LNCAP (cell line): Measurements from ENCODE around the gene ZNF274.

Experiments used
- CTCF ChIP-seq: fragments of 450-650 bp; IDR thresholded peaks from 2 replicates; pipeline ENCODE4 v1.5.1; 2017; ENCODE audit warnings: mild to moderate bottlenecking

The ZNF274 gene

GRCh38 chr19:58157045-58157728, 25.7 kb upstream of the ZNF274 start:
- TF ChIP-seq CTCF, result no peak

- TF ChIP-seq CTCF, result no peak
These were observed 16.6 kb upstream of the ZNF274 start for GRCh38 chr19:58166268-58166667.

GRCh38 chr19:58166708-58167280, 16.1 kb upstream of the ZNF274 start:
- TF ChIP-seq CTCF, result no peak

- TF ChIP-seq CTCF, result no peak
These were observed 12.0 kb upstream of the ZNF274 start for GRCh38 chr19:58170860-58171259.

GRCh38 chr19:58181902-58182576, 822 bp upstream of the ZNF274 start:
- TF ChIP-seq CTCF, result peak; percentile 60

- TF ChIP-seq CTCF, result no peak
These were observed 278 bp upstream of the ZNF274 start for GRCh38 chr19:58182577-58182988.

- TF ChIP-seq CTCF, result no peak
These were observed 955 bp downstream of the ZNF274 start for GRCh38 chr19:58183817-58184215.
